HL-60 (cell line): ENCODE results near the gene MARCHF5.

ENCODE experiments used
- POLR2AphosphoS5 ChIP-seq: IDR thresholded peaks from 2 replicates; pipeline ENCODE4 v1.6.1; 2012; ENCODE audit warnings: low read depth
- TF ChIP-seq, protein P1 (sequence below): IDR thresholded peaks from one replicate; pipeline ENCODE4 v1.5.1; 2011; ENCODE audit warnings: low read length, control low read depth, inconsistent platforms; ENCODE audit not compliant: insufficient read depth
- TF ChIP-seq, protein P2 (sequence below): IDR thresholded peaks from 2 replicates; pipeline ENCODE4 v1.6.1; 2012; ENCODE audit warnings: low read depth; ENCODE audit not compliant: insufficient replicate concordance

- no peak; the same call in 1 of the 2 replicates for TF ChIP-seq POLR2AphosphoS5
- TF ChIP-seq, protein P1, sequence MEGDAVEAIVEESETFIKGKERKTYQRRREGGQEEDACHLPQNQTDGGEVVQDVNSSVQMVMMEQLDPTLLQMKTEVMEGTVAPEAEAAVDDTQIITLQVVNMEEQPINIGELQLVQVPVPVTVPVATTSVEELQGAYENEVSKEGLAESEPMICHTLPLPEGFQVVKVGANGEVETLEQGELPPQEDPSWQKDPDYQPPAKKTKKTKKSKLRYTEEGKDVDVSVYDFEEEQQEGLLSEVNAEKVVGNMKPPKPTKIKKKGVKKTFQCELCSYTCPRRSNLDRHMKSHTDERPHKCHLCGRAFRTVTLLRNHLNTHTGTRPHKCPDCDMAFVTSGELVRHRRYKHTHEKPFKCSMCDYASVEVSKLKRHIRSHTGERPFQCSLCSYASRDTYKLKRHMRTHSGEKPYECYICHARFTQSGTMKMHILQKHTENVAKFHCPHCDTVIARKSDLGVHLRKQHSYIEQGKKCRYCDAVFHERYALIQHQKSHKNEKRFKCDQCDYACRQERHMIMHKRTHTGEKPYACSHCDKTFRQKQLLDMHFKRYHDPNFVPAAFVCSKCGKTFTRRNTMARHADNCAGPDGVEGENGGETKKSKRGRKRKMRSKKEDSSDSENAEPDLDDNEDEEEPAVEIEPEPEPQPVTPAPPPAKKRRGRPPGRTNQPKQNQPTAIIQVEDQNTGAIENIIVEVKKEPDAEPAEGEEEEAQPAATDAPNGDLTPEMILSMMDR = no peak
- TF ChIP-seq, protein P2, sequence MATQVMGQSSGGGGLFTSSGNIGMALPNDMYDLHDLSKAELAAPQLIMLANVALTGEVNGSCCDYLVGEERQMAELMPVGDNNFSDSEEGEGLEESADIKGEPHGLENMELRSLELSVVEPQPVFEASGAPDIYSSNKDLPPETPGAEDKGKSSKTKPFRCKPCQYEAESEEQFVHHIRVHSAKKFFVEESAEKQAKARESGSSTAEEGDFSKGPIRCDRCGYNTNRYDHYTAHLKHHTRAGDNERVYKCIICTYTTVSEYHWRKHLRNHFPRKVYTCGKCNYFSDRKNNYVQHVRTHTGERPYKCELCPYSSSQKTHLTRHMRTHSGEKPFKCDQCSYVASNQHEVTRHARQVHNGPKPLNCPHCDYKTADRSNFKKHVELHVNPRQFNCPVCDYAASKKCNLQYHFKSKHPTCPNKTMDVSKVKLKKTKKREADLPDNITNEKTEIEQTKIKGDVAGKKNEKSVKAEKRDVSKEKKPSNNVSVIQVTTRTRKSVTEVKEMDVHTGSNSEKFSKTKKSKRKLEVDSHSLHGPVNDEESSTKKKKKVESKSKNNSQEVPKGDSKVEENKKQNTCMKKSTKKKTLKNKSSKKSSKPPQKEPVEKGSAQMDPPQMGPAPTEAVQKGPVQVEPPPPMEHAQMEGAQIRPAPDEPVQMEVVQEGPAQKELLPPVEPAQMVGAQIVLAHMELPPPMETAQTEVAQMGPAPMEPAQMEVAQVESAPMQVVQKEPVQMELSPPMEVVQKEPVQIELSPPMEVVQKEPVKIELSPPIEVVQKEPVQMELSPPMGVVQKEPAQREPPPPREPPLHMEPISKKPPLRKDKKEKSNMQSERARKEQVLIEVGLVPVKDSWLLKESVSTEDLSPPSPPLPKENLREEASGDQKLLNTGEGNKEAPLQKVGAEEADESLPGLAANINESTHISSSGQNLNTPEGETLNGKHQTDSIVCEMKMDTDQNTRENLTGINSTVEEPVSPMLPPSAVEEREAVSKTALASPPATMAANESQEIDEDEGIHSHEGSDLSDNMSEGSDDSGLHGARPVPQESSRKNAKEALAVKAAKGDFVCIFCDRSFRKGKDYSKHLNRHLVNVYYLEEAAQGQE = no peak
These were observed at the start of gene MARCHF5, which contains the start of gene CPEB3 for GRCh38 chr10:92290837-92291615.
